Tongue (tissue), 2 donors: ENCODE measurements around the gene AKAIN1. TPM values are rescaled to one million over a fixed set of nuclear protein-coding genes. Genes with fewer than 3 reads are reported as not detected.

Experiments
- DNase-seq: peaks from one replicate; pipeline ENCODE4 v3.0.0-alpha.2; 2015
- total RNA-seq: library from RNA; depleted of rRNA; stranded (reverse); fragments of >200 nt; gene quantifications from one replicate; pipeline ENCODE4 v1.2.3, GENCODE V29; 2014

The AKAIN1 gene
- total RNA-seq, 1 donor from 2014 or later: not detected

- DNase-seq: no peak
Measured at GRCh38 chr18:5159080-5159479, 38.0 kb downstream of the AKAIN1 start.

- no peak for DNase-seq
Measured at GRCh38 chr18:5158587-5158986, 38.5 kb downstream of the AKAIN1 start.

- no peak for DNase-seq
Measured at GRCh38 chr18:5158172-5158571, 38.9 kb downstream of the AKAIN1 start.

- no peak for DNase-seq
Measured at GRCh38 chr18:5155907-5156287, 41.2 kb downstream of the AKAIN1 start.

GRCh38 chr18:5155218-5155906 lies 41.7 kb downstream of the AKAIN1 start:
- DNase-seq: no peak

DNA sequence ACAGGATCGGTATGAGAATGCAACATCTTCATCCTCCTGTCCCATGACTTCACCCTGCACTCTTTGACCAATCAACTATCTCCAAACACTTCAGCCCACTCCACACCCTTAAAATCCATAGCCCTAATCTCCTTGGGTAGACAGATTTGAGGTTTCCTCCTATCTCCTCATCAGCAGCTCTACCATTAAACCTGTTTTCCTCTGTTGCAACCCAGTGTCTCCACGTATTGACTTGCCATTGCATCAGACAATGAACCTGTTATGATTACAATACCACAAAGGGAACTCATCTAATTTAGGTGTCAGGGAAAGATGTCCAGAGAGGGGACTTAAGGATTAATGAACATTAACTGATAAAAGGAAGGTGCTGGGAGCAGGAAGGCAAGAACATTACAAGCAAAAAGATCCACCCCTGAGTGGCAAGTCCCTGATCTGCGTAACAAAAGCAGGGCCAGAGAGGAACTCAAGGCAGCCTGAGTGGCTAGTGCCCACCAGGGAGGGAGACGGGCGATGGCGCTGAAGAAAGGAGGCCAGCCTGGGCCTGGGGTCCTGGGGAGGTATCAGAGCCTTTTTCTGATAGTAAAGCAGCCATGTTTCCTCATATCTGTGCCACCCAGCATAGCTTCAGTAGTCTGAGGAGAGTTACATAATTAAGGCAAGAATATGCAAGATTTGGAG lies 44.6 kb downstream of the AKAIN1 start:
- no peak for DNase-seq

- DNase-seq: no peak
Measured at GRCh38 chr18:5150894-5151293, 46.2 kb downstream of the AKAIN1 start.

- no peak for DNase-seq
Measured at GRCh38 chr18:5146093-5146492, 51.0 kb downstream of the AKAIN1 start.

GRCh38 chr18:5145168-5145825 lies 51.8 kb downstream of the AKAIN1 start:
- DNase-seq: no peak

GRCh38 chr18:5144629-5145028 lies 52.4 kb downstream of the AKAIN1 start:
- no peak for DNase-seq

- no peak for DNase-seq
Measured at GRCh38 chr18:5142859-5143258, 54.2 kb downstream of the AKAIN1 start.

GRCh38 chr18:5142131-5142530 lies 54.9 kb downstream of the AKAIN1 start:
- DNase-seq: no peak

GRCh38 chr18:5137261-5137660 lies 59.8 kb downstream of the AKAIN1 start:
- DNase-seq: no peak

GRCh38 chr18:5132987-5133386 lies 64.1 kb downstream of the AKAIN1 start:
- DNase-seq: no peak

DNA sequence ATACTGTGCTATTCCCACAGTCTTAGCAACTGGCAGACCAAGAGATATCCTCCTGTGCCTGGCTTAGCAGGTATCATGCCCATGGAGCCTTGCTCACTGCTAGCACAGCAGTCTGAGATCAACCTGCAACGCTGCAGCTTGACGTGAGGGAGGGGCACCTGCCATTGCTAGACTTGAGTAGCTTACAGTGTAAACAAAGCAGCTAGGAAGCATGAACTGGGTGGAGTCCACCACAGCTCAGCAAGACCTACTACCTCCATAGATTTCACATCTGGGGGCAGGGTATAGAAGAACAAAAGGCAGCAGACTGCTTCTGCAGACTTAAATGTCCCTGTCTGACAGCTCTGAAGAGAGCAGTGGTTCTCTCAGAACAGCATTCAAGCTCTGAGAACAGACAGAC lies 74.8 kb downstream of the AKAIN1 start:
- DNase-seq: no peak

DNA sequence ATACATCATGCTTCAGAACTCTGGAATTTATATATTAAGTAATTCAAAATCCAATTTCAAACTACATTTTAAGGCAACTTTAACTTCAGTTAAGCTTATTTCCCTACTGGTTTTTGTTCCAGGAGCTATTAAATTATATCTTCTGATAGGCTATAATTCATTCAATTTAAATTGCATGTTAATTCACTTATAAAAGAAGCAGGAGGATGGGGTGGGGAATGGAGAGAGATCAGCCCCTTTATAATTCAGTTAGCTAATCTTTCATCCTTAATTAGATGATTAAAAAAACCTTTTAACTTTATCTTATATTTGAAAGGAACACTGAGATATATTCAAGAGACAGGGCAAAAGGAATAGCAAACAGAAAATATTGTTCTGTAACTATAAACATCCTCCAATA lies 86.8 kb downstream of the AKAIN1 start:
- DNase-seq: no peak

- DNase-seq: peak; percentile 13
Measured at GRCh38 chr18:5107988-5108387, 89.1 kb downstream of the AKAIN1 start.

DNA sequence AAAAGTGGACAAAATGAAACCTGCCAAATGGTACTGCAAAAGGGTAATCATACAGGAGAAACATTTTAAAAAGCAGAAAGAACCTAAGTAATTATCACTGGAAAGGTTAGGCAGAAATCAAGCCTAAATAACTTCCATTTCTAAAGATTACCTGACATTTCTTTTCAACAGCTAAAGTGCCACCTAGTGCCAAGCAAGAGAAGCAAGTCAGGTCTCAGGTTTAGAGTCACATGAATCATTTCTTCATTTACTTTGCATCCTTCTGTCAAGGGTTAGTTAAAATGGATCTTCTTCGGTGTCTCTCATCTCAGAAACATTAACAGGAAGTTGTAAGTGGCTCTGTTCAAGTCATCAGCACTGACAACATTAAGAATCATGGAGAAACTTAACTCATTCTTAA lies 90.3 kb downstream of the AKAIN1 start:
- DNase-seq: no peak

- no peak for DNase-seq
Measured at GRCh38 chr18:5104246-5104645, 92.8 kb downstream of the AKAIN1 start.

- no peak for DNase-seq
Measured at GRCh38 chr18:5103693-5104092, 93.4 kb downstream of the AKAIN1 start.

- peak; percentile 9 for DNase-seq
Measured at GRCh38 chr18:5103286-5103685, 93.8 kb downstream of the AKAIN1 start.

DNA sequence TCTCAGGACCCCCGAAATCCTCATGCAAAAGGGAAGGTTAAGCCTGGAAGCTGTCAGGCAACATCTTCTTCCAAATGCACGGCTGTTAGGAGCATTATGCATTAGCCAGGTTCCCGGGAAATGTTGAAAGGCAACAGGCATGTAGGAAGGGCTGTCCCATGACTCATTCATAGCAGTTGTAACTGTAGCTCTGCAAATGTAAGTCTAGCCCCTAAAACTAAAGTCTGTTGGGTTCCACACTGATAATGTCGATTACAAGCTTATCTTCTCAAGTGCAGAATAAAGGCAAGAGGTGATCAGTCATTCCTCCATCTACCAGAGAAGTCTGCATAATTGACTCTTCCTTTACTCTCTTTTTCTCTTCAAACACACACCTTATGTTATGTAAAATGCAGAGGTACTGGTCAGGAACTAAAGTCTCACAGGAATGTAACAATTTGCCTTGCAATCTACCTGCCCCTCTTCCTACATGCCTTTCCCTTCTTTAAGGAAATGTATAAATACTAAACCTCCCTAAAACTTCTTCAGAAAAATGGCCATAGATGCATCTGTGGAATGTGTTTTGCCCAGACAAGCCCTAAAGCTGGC lies 99.8 kb downstream of the AKAIN1 start:
- no peak for DNase-seq

DNA sequence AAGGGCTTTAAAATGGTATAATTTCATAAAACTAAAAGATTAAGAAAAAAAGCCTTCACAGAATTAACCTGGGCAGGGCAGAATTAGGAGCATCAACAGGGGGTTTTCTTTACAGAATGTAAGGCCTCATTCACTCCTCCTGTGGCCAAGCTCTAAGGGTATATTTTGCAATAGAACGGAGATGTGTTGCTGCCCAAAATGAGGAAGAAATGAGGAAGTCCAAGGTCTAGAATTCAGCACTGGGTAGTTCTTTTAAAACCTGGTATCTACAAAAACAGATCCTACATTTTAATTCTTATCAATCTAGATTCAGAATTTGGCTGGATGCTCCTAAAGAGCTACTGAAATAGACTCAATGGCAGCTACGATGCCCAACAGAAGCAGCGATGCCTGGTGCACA lies 101.8 kb downstream of the AKAIN1 start:
- no peak for DNase-seq
